Testis (tissue), 3 donors: Measurements from ENCODE around the gene ADAM30. TPM values are rescaled to one million over a fixed set of nuclear protein-coding genes. Genes with fewer than 3 reads are reported as not detected.
A peak's percentile ranks its signal among the peaks of the same experiment; 100 is the strongest.

Experiments
- DNase-seq: peaks from one replicate; pipeline ENCODE4 v3.0.0-alpha.2; 2019
- H3K27ac ChIP-seq, 2 donors: fragments of 200-600 bp; sonication (generic); one replicate each; pipeline ENCODE4 v1.5.1; 2019
- H3K27me3 ChIP-seq: fragments of 200-600 bp; sonication (generic); one replicate; pipeline ENCODE4 v1.5.1; 2019
- H3K36me3 ChIP-seq: fragments of 200-600 bp; sonication (generic); one replicate; pipeline ENCODE4 v1.5.1; 2017; ENCODE audit warnings: low read depth; ENCODE audit errors: missing control alignments
- H3K4me1 ChIP-seq: fragments of 200-600 bp; sonication (generic); one replicate; pipeline ENCODE4 v1.5.1; 2019
- H3K4me3 ChIP-seq, 2 donors: fragments of 200-600 bp; sonication (generic); one replicate each; pipeline ENCODE4 v1.5.1; 2017 to 2019
- H3K9me3 ChIP-seq: fragments of 200-600 bp; sonication (generic); one replicate; pipeline ENCODE4 v1.5.1; 2017
- POLR2A ChIP-seq: fragments of 450-650 bp; IDR thresholded peaks from one replicate; pipeline ENCODE4 v1.6.1; 2017; ENCODE audit warnings: antibody characterized with exemption, mild to moderate bottlenecking, moderate library complexity
- WGBS, 2 donors: methylation state at CpG; one replicate each; pipeline ENCODE4 v1.1.5; 2018; 5-methylcytosine and 5-hydroxymethylcytosine counted together
- intact Hi-C: fragments of 100-400 bp; cut with DNase I; formaldehyde crosslinking; loops from one replicate; pipeline ENCODE4 v1.15.1; 2023; ENCODE audit warnings: low total_unique reads
- polyA plus RNA-seq: library from polyadenylated mRNA; stranded (reverse); fragments of 350-450 nt; fragmentation: Illumina TruSeq; extraction: RNeasy Lipid Tissue Mini Kit (QIAGEN cat#74804); gene quantifications from one replicate; pipeline ENCODE4 v1.2.3, GENCODE V29; 2014; ENCODE audit warnings: low read depth, low replicate concordance; ENCODE audit not compliant: insufficient read depth
- total RNA-seq, 2 donors: library from RNA; depleted of rRNA; stranded (reverse); fragments of >200 nt; gene quantifications; one replicate each; pipeline ENCODE4 v1.2.3, GENCODE V29; 2016
- TF ChIP-seq, protein P1 (sequence below), 3 experiments: fragments of 450-650 bp in 2 of 3; fragments of 200-600 bp in 1 of 3; sonication (generic) in 1 of 3; IDR thresholded peaks; one replicate each; pipeline ENCODE4 v1.5.1; 2016 to 2019; ENCODE audit warnings: antibody characterized with exemption in 3 of 3, mild to moderate bottlenecking in 2 of 3, moderate library complexity in 1 of 3

Gene ADAM30
- total and polyA plus RNA-seq, 3 donors from 2014 or later = 9.5 to 52.6 (median 13.1) TPM

DNA sequence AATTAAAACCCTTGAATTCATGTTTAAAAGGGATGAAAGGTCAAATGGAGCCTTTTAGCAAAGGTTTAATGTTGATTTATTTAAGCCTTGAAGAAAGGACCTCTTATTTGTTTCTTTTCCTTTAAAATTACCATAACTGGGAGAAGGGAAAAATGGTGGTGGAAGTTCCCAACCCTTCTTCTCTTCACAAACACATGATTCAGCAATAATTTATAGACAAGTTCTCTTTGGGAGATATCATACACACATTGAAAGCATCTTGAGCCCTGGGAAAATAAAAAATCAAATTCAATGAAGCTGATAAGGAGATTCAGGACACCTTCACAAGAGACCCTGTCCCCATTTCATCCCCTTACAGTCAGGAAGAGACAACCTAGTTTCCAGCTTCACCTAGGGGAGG, 8.9 kb downstream of the ADAM30 start:
- DNase-seq = no peak
- Histone ChIP-seq H3K27ac (no peak overlapping the region), H3K9me3 (no peaks in the 10 kb centered on the region), H3K27me3 (no peaks in the 10 kb centered on the region), H3K4me1 (no peaks in the 10 kb centered on the region), H3K4me3 (no peak overlapping the region), H3K36me3 (no peaks in the 10 kb centered on the region)
- intact Hi-C loops = no loop called here
- TF ChIP-seq POLR2A = no peak
- TF ChIP-seq, protein P1, sequence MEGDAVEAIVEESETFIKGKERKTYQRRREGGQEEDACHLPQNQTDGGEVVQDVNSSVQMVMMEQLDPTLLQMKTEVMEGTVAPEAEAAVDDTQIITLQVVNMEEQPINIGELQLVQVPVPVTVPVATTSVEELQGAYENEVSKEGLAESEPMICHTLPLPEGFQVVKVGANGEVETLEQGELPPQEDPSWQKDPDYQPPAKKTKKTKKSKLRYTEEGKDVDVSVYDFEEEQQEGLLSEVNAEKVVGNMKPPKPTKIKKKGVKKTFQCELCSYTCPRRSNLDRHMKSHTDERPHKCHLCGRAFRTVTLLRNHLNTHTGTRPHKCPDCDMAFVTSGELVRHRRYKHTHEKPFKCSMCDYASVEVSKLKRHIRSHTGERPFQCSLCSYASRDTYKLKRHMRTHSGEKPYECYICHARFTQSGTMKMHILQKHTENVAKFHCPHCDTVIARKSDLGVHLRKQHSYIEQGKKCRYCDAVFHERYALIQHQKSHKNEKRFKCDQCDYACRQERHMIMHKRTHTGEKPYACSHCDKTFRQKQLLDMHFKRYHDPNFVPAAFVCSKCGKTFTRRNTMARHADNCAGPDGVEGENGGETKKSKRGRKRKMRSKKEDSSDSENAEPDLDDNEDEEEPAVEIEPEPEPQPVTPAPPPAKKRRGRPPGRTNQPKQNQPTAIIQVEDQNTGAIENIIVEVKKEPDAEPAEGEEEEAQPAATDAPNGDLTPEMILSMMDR (IDR thresholded peaks at IDR 0.05) = no peak

DNA sequence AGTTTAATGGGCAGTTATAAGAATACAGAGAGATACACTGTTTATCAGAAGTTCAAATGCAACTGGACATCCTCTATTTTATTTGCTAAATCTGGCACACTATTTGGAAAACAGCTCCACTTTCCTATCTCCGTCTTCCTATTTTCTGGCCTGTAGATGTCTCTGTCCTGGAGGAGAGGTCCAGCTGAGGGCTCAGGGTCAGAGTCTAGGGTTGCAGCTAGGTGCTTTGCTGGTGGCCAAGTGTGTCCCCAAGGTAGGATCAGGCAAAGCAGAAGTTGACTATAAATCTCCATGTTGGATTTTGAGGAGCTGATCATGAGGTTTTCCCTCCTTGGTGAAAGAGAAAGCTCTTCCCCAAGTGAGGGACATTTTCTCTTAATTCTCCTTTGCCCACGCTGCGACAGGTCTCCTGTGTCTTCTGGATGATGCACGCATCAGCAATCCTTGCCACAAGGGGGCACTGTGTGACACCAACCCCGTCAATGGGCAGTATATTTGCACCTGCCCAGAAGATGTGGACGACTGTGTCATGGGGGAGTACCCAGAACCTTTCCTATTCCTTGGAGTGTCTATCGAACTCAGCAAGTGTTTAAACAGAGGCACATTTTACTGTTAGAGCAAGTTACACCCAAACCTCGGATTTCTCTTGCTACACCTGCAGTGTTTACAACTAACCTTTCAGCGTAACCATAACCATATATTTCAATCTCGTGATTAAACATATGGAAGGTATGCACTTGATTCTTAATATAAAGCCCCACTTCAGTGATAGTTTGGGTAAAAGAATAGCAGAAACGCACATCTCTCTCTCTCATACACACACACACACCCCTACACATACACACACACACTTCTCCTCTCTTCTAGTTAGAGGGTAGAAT, 10.2 kb downstream of the ADAM30 start:
- intact Hi-C loops = no loop called here
- no peaks in the 10 kb centered on the region for H3K27me3 ChIP-seq
- no peaks in the 10 kb centered on the region for H3K36me3 ChIP-seq
- peak; percentile 65 for DNase-seq
- H3K4me1 ChIP-seq = no peaks in the 10 kb centered on the region
- no peak overlapping the region for H3K27ac ChIP-seq
- H3K4me3 ChIP-seq = no peak overlapping the region
- WGBS, 2 donors = 52 to 63% methylated on average over 11 of the region's 11 CpGs
- H3K9me3 ChIP-seq = no peaks in the 10 kb centered on the region
- TF ChIP-seq, protein P1 (IDR thresholded peaks at IDR 0.05) = peak in 2 of 3 experiments; percentile 48 to 64
- TF ChIP-seq POLR2A = no peak

DNA sequence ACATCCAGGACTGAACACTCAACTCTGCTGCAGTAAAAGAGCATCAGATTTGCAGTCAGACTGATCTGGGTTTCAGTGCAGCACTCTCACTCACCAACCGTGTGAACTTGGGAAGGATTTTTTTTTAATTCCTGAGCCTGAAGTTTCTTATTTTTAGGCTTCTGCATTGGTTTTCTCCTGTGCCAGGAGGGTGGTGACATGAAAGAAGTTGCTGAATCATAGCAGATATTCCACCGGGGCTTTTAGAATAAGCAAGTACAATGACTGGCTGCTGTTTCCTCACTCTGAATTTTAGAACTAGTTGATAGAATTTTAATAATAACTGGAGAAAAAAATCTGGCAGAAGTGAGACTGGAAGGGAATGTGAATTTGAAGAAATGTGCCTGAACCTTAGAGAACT, 11.6 kb downstream of the ADAM30 start:
- TF ChIP-seq, protein P1 (IDR thresholded peaks at IDR 0.05) = no peak
- no peak for TF ChIP-seq POLR2A
- H3K4me1 ChIP-seq = no peaks in the 10 kb centered on the region
- H3K27ac ChIP-seq = no peak overlapping the region
- no peak for DNase-seq
- no peaks in the 10 kb centered on the region for H3K36me3 ChIP-seq
- H3K4me3 ChIP-seq = no peak overlapping the region
- no peaks in the 10 kb centered on the region for H3K9me3 ChIP-seq
- H3K27me3 ChIP-seq = no peaks in the 10 kb centered on the region
- 52 to 53% methylated on average over 2 of the region's 2 CpGs for WGBS, 2 donors
- intact Hi-C loops = no loop called here

DNA sequence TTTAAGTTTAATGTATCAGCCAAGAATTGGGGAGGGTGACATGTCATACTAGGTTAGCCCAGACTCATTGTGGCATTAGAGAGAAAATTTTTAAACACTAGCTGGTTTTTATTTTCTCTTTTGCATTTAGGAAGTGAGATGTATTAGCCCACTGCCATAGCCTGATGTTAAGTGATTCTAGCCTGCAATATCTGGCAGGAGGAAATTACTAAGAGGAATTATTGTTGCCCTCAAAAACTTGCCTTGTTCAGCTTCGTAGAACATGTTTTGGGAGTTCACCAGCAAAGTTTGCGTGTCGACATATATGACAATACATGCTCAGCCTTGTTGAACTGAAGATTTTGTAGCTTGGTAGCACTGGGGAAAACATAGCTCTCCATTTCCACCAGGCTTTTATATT, 12.5 kb downstream of the ADAM30 start:
- no peak for TF ChIP-seq POLR2A
- TF ChIP-seq, protein P1 (IDR thresholded peaks at IDR 0.05) = no peak
- no peaks in the 10 kb centered on the region for H3K9me3 ChIP-seq
- no peak overlapping the region for H3K27ac ChIP-seq
- H3K36me3 ChIP-seq = no peaks in the 10 kb centered on the region
- 97 to 99% methylated on average over 3 of the region's 3 CpGs for WGBS, 2 donors
- intact Hi-C loops = no loop called here
- H3K27me3 ChIP-seq = no peaks in the 10 kb centered on the region
- no peak overlapping the region for H3K4me3 ChIP-seq
- no peak for DNase-seq
- no peaks in the 10 kb centered on the region for H3K4me1 ChIP-seq
